ENCODE measurements around the gene CFAP299. TPM values are rescaled to one million over a fixed set of nuclear protein-coding genes. Genes with fewer than 3 reads are reported as not detected.

The CFAP299 gene
- total and polyA plus RNA-seq, 2 experiments from 2014 or later: not detected

DNA sequence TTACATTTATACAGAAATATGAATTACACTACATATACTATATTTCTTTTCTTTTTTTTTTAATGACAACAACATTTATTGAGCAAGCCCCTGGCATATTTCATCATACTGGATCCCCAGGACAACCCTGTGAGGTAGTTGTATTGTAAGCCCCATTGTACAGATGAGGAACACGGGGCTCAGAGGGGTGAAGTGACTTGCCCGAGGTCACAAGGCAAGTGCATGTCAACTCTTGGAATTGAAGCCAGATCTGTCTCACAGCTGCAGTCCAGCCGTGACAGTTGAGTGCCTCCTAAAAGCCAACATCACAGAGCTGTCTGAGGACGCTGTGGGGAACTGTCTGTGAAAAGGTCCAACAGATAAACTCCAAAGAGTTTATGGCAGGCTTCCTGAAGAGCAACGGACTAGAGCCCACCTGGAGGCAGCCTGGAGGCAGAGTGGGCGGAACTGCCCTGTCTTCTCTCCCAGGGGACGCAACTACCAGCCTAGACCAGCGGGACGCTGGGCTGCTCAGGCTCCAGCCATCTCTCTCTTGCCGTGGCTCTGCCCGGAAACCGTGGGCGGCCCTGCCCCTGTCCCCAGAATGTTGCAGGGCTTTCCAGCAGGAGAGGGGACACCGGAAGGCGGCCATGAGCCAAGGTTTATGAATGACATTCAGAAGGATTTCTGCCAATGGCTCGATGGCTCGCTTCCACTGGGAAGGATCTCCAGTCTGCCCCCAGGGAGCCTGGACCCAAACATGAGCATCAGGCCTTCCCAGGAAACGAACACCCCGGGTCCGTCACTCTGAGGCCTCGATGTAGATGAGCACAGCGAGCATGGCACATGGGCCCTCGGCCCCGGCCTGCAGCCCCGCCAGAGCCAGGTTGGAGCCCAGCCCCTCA lies 50.1 kb downstream of the CFAP299 start:
- no peaks in the 10 kb centered on the region for H3K4me1 ChIP-seq (ENCODE audit: insufficient read depth)
- H3K4me3 ChIP-seq: no peak overlapping the region
- H3K27me3 ChIP-seq: no peaks in the 10 kb centered on the region
- no peaks in the 10 kb centered on the region for H3K79me2 ChIP-seq
- H3K4me2 ChIP-seq: no peak overlapping the region
- no peak overlapping the region for H3K27ac ChIP-seq
- H2AFZ ChIP-seq: no peak overlapping the region
- WGBS (ENCODE audit: low lambda C conversion rate, missing lambda C conversion rate): 94% methylated on average over 25 of the region's 25 CpGs
- TF ChIP-seq, protein P1, sequence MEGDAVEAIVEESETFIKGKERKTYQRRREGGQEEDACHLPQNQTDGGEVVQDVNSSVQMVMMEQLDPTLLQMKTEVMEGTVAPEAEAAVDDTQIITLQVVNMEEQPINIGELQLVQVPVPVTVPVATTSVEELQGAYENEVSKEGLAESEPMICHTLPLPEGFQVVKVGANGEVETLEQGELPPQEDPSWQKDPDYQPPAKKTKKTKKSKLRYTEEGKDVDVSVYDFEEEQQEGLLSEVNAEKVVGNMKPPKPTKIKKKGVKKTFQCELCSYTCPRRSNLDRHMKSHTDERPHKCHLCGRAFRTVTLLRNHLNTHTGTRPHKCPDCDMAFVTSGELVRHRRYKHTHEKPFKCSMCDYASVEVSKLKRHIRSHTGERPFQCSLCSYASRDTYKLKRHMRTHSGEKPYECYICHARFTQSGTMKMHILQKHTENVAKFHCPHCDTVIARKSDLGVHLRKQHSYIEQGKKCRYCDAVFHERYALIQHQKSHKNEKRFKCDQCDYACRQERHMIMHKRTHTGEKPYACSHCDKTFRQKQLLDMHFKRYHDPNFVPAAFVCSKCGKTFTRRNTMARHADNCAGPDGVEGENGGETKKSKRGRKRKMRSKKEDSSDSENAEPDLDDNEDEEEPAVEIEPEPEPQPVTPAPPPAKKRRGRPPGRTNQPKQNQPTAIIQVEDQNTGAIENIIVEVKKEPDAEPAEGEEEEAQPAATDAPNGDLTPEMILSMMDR (IDR thresholded peaks at IDR 0.05; ENCODE audit: poor library complexity): no peak
- TF ChIP-seq EZH2phosphoT487 (IDR thresholded peaks at IDR 0.05; ENCODE audit: low read depth, severe bottlenecking, unreplicated experiment): no peak
- no peaks in the 10 kb centered on the region for H3K9me3 ChIP-seq (ENCODE audit: low read depth)
- H3K9me2 ChIP-seq (replicated peaks; ENCODE audit: insufficient read depth): no peaks in the 10 kb centered on the region
- no peaks in the 10 kb centered on the region for H4K20me1 ChIP-seq (ENCODE audit: insufficient read depth, poor library complexity, severe bottlenecking)
- DNase-seq (ENCODE audit: low spot score): no peak
- H3K36me3 ChIP-seq (replicated peaks; ENCODE audit: insufficient read depth, low read depth): no peaks in the 10 kb centered on the region

DNA sequence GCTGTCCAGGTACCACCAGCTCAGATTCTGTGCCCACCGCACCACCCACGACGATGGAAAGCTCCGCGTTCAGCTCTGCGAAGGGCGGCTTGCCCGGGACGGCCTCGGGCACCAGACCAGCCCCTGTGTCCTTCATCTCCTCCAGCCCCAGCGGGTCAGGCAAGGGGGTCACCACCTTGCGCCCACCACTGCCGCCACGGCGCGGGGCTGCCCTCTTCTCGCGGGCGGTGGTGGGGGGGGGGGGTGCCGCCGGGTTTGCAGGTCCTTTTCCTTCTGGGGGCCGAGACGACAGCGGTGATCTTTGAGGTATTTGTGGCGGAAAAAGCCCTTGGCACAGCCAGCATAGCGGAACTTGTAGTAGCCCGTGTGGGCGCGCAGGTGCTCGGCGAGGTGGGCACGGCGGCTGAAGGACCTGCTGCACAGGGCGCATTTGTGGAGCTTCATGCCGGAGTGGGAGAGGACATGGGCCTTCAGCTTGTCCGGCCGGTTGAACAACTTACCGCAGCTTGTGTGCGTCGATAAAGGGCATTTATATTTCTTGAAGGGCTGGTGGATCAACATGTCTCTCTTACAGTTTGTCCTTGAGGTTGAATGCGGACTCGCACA lies 50.9 kb downstream of the CFAP299 start:
- TF ChIP-seq, protein P1 (IDR thresholded peaks at IDR 0.05; ENCODE audit: poor library complexity): no peak
- TF ChIP-seq EZH2phosphoT487 (IDR thresholded peaks at IDR 0.05; ENCODE audit: low read depth, severe bottlenecking, unreplicated experiment) (no peak), EZH2 (IDR thresholded peaks at IDR 0.05; ENCODE audit: borderline replicate concordance) (no peak)
- Histone ChIP-seq H2AFZ (no peak overlapping the region), H3K27me3 (no peaks in the 10 kb centered on the region), H3K27ac (no peak overlapping the region), H4K20me1 (ENCODE audit: insufficient read depth, poor library complexity, severe bottlenecking) (no peaks in the 10 kb centered on the region), H3K4me1 (ENCODE audit: insufficient read depth) (no peaks in the 10 kb centered on the region), H3K36me3 (replicated peaks; ENCODE audit: insufficient read depth, low read depth) (no peaks in the 10 kb centered on the region), H3K4me3 (no peak overlapping the region), H3K4me2 (no peak overlapping the region), H3K79me2 (no peaks in the 10 kb centered on the region), H3K9me2 (replicated peaks; ENCODE audit: insufficient read depth) (no peaks in the 10 kb centered on the region), H3K9me3 (ENCODE audit: low read depth) (no peaks in the 10 kb centered on the region)
- no peak for DNase-seq (ENCODE audit: low spot score)
- 98% methylated on average over 39 of the region's 42 CpGs for WGBS (ENCODE audit: low lambda C conversion rate, missing lambda C conversion rate)

DNA sequence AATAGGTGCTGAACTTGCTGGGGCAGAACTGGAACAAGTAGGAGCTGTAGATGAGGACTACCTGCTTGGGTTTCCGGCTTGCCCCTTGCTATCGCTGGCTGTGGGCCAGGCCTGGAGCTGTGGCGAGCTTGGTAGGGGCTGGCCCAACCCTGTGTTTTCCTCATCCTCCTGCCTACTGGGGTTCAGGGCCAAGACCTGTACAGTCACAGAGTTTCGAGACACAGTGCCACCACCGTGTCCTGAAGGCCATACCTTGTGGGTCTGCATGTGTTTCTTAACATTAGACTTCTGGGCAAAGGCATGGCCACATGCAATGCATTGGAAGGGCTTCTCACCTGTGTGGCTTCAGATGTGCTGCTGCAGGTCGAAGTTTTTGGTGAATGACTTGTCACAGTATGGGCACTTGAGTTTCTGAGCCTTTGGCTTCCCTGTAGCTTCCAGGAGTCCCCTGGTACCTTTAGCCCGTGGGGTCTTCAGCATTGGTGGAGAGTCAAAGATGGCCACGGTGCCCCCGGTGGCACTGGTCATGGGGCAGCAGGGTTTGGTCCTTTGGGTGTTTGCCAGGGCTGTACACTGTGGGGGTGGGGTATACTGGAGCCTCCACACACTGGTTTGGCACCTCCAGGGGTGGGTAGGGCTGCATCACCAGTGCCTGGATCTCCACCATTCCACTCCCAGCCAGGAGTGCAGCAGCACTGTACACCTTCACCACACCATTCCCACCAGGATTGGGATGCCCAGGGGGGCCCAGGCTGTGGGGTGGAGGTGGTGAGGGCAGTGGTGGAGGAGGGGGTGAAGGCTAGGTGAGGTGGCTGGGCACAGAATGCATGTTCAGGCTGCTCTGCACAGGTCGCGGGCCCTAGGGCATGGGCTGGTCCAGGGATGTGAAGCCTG lies 52.1 kb downstream of the CFAP299 start:
- DNase-seq (ENCODE audit: low spot score): no peak
- H3K4me3 ChIP-seq: no peak overlapping the region
- 89% methylated on average over 10 of the region's 11 CpGs for WGBS (ENCODE audit: low lambda C conversion rate, missing lambda C conversion rate)
- no peaks in the 10 kb centered on the region for H3K4me1 ChIP-seq (ENCODE audit: insufficient read depth)
- no peak overlapping the region for H3K4me2 ChIP-seq
- H3K36me3 ChIP-seq (replicated peaks; ENCODE audit: insufficient read depth, low read depth): no peaks in the 10 kb centered on the region
- H4K20me1 ChIP-seq (ENCODE audit: insufficient read depth, poor library complexity, severe bottlenecking): no peaks in the 10 kb centered on the region
- no peaks in the 10 kb centered on the region for H3K79me2 ChIP-seq
- H3K27ac ChIP-seq: no peak overlapping the region
- no peak overlapping the region for H2AFZ ChIP-seq
- no peaks in the 10 kb centered on the region for H3K27me3 ChIP-seq
- TF ChIP-seq, protein P1 (IDR thresholded peaks at IDR 0.05; ENCODE audit: poor library complexity): no peak
- TF ChIP-seq EZH2phosphoT487 (IDR thresholded peaks at IDR 0.05; ENCODE audit: low read depth, severe bottlenecking, unreplicated experiment): no peak
- TF ChIP-seq EZH2 (IDR thresholded peaks at IDR 0.05; ENCODE audit: borderline replicate concordance): no peak
- no peaks in the 10 kb centered on the region for H3K9me3 ChIP-seq (ENCODE audit: low read depth)
- H3K9me2 ChIP-seq (replicated peaks; ENCODE audit: insufficient read depth): no peaks in the 10 kb centered on the region
